Caco-2 (cell line): Measurements from ENCODE around the gene ERAS. TPM values are rescaled to one million over a fixed set of nuclear protein-coding genes. Genes with fewer than 3 reads are reported as not detected.

Source experiments
- BruUV-seq: library from RNA; stranded (reverse); fragments of 400-500 nt; replicated peaks from 2 replicates; lab custom pipeline; 2021; lab: Mats Ljungman, UMichigan
- CTCF ChIA-PET: fragments of 300-600 bp; sonication (Branson Sonifier 250); formaldehyde crosslinking; loops from one replicate; lab custom pipeline; 2022; ENCODE audit warnings: antibody characterized with exemption; lab: Charles Lee
- POLR2A ChIA-PET: fragments of 300-600 bp; sonication (Branson Sonifier 250); formaldehyde crosslinking; loops from one replicate; lab custom pipeline; 2022; ENCODE audit warnings: antibody characterized with exemption; lab: Charles Lee
- DNase-seq, 2 experiments: peaks; one replicate each; pipeline versions ENCODE4 v3.0.0 to v3.0.0-alpha.2; 2020 to 2022
- H3K27me3 ChIP-seq: replicated peaks from 2 replicates; pipeline ENCODE4 v1.6.0; 2011; ENCODE audit warnings: low read length; ENCODE audit not compliant: control insufficient read depth, insufficient read depth
- H3K36me3 ChIP-seq: 2 replicates; pipeline ENCODE4 v1.5.1; 2011; ENCODE audit warnings: low read length; ENCODE audit not compliant: control insufficient read depth, insufficient read depth
- H3K4me1 ChIP-seq: fragments of 250-450 bp; sonication (Bioruptor Pico); 2 replicates; pipeline ENCODE4 v1.5.1; 2020; ENCODE audit warnings: mild to moderate bottlenecking
- H3K4me3 ChIP-seq: 2 replicates; pipeline ENCODE4 v1.5.1; 2011; ENCODE audit warnings: low read depth, mild to moderate bottlenecking, control low read depth, low read length
- H3K9me3 ChIP-seq: fragments of 250-450 bp; sonication (Bioruptor Pico); 2 replicates; pipeline ENCODE4 v1.5.1; 2020; ENCODE audit warnings: mild to moderate bottlenecking, moderate library complexity
- H3K27ac Mint-ChIP-seq: one replicate; pipeline ENCODE4 v1.8.0; 2022; ENCODE audit warnings: mixed read lengths; ENCODE audit not compliant: unreplicated experiment
- H3K27me3 Mint-ChIP-seq: one replicate; pipeline ENCODE4 v1.8.0; 2022; ENCODE audit warnings: mixed read lengths; ENCODE audit not compliant: insufficient read depth, unreplicated experiment
- H3K36me3 Mint-ChIP-seq: one replicate; pipeline ENCODE4 v1.8.0; 2022; ENCODE audit warnings: mild to moderate bottlenecking, mixed read lengths; ENCODE audit not compliant: insufficient read depth, unreplicated experiment
- H3K4me1 Mint-ChIP-seq: one replicate; pipeline ENCODE4 v1.8.0; 2022; ENCODE audit warnings: low read depth, mixed read lengths; ENCODE audit not compliant: unreplicated experiment
- H3K4me3 Mint-ChIP-seq: one replicate; pipeline ENCODE4 v1.8.0; 2022; ENCODE audit warnings: mild to moderate bottlenecking, moderate library complexity, mixed read lengths; ENCODE audit not compliant: unreplicated experiment
- H3K9me3 Mint-ChIP-seq: one replicate; pipeline ENCODE4 v1.8.0; 2022; ENCODE audit warnings: mixed read lengths; ENCODE audit not compliant: unreplicated experiment
- intact Hi-C: fragments of 100-400 bp; cut with micrococcal nuclease; formaldehyde crosslinking; loops from one replicate; pipeline ENCODE4 v1.10.0; 2022; ENCODE audit not compliant: unreplicated experiment
- total RNA-seq: library from RNA; stranded (reverse); gene quantifications from 2 replicates; pipeline ENCODE4 v1.2.3, GENCODE V29; 2022
- TF ChIP-seq, protein P1 (sequence below), 2 experiments: fragments of 200-600 bp in 1 of 2; IDR thresholded peaks; 1 replicate in 1 of 2; 2 replicates in 1 of 2; pipeline versions ENCODE4 v1.5.1 to v1.8.0; 2011 to 2022; ENCODE audit warnings: antibody characterized with exemption in 1 of 2, control low read depth in 1 of 2, inconsistent platforms in 1 of 2, low read depth in 1 of 2, low read length in 1 of 2, mild to moderate bottlenecking in 1 of 2, moderate library complexity in 1 of 2; ENCODE audit not compliant: insufficient read depth in 1 of 2, severe bottlenecking in 1 of 2, unreplicated experiment in 1 of 2

The ERAS gene
- total RNA-seq, 1 experiment from 2014 or later: not detected

DNA sequence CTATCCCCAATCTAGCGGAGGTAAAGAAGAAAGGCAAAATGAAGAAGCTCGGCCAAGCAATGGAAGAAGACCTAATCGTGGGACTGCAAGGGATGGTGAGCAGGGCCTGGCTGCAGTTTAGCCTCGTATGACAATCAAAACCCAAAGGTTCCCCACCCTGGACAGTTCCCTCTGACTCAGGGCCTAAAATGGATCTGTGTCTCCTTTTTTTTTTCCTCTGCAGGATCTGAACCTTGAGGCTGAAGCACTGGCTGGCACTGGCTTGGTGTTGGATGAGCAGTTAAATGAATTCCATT lies 23.5 kb upstream of the ERAS start:
- TSS peak; percentile 81 for BruUV-seq
- Histone ChIP-seq H3K27me3 (no peaks in the 10 kb centered on the region), H3K9me3 (no peaks in the 10 kb centered on the region), H3K36me3 (no peaks in the 10 kb centered on the region; the same call in 1 of the 2 replicates), H3K4me1 (no peaks in the 10 kb centered on the region; the same call in 1 of the 2 replicates), H3K4me3 (peak overlapping the region; percentile 58)
- TF ChIP-seq, protein P1, sequence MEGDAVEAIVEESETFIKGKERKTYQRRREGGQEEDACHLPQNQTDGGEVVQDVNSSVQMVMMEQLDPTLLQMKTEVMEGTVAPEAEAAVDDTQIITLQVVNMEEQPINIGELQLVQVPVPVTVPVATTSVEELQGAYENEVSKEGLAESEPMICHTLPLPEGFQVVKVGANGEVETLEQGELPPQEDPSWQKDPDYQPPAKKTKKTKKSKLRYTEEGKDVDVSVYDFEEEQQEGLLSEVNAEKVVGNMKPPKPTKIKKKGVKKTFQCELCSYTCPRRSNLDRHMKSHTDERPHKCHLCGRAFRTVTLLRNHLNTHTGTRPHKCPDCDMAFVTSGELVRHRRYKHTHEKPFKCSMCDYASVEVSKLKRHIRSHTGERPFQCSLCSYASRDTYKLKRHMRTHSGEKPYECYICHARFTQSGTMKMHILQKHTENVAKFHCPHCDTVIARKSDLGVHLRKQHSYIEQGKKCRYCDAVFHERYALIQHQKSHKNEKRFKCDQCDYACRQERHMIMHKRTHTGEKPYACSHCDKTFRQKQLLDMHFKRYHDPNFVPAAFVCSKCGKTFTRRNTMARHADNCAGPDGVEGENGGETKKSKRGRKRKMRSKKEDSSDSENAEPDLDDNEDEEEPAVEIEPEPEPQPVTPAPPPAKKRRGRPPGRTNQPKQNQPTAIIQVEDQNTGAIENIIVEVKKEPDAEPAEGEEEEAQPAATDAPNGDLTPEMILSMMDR (IDR thresholded peaks at IDR 0.05; ENCODE audit: insufficient read depth in 1 of 2, low read depth in 1 of 2, low read length in 1 of 2, severe bottlenecking in 1 of 2, unreplicated experiment in 1 of 2): no peak
- Mint-ChIP-seq H3K4me3 (peak overlapping the region; percentile 98), H3K4me1 (peaks cover 20% of the 10 kb centered on the region), H3K9me3 (no peaks in the 10 kb centered on the region), H3K36me3 (peaks cover 27% of the 10 kb centered on the region), H3K27me3 (no peaks in the 10 kb centered on the region), H3K27ac (peak overlapping the region; percentile 99)
- no peak for DNase-seq
- intact Hi-C loops: loop anchor here (1.0 to 5.0 kb wide), 5 partner anchors 41 to 114 kb away; partner anchors contain the start of genes GLOD5, PIM2, PQBP1 and SUV39H1
- ChIA-PET CTCF (no interaction called here), POLR2A (no interaction called here)

DNA sequence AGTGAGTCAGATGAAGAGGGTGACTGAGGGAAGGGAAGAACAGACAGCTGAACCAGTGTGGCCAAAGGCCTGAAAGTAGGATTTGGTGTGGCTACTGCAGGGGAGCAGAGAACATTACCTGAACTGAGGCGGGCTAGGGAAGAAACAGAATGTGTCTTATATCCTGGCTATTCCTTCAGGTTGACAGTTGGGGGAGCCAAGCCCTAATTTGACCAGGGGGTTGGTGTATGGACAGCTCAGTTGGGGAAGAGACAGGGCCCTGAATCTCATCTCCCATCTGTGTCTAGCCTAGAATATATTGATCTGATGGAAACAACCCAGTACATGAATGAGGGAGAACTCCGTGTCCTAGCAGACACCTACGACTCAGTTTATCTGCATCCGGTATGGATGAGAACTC lies 20.2 kb upstream of the ERAS start:
- Mint-ChIP-seq H3K4me1 (peaks cover 15% of the 10 kb centered on the region), H3K27ac (no peak overlapping the region), H3K9me3 (no peaks in the 10 kb centered on the region), H3K36me3 (peaks cover 27% of the 10 kb centered on the region), H3K27me3 (no peaks in the 10 kb centered on the region), H3K4me3 (no peak overlapping the region)
- Histone ChIP-seq H3K36me3 (no peaks in the 10 kb centered on the region; the same call in 1 of the 2 replicates), H3K9me3 (no peaks in the 10 kb centered on the region), H3K4me1 (no peaks in the 10 kb centered on the region), H3K4me3 (no peak overlapping the region), H3K27me3 (no peaks in the 10 kb centered on the region)
- intact Hi-C loops: no loop called here
- DNase-seq: peak in 1 of 2 experiments; percentile 12
- POLR2A ChIA-PET: no interaction called here
- BruUV-seq: no TSS peak
- TF ChIP-seq, protein P1 (IDR thresholded peaks at IDR 0.05; ENCODE audit: insufficient read depth in 1 of 2, low read depth in 1 of 2, low read length in 1 of 2, severe bottlenecking in 1 of 2, unreplicated experiment in 1 of 2): no peak
- CTCF ChIA-PET: interaction anchor here (0.6 to 1.3 kb wide), 2 partner anchors 105 to 140 kb away, joined by 3 to 4 read pairs; partner anchors contain the start of gene SLC35A2

- H3K9me3 ChIP-seq: no peaks in the 10 kb centered on the region
- Mint-ChIP-seq H3K9me3 (no peaks in the 10 kb centered on the region), H3K27ac (peak overlapping the region; percentile 55), H3K4me3 (no peak overlapping the region), H3K4me1 (no peaks in the 10 kb centered on the region), H3K36me3 (peaks cover 9% of the 10 kb centered on the region), H3K27me3 (no peaks in the 10 kb centered on the region)
- H3K4me1 ChIP-seq: no peaks in the 10 kb centered on the region
- no peak overlapping the region for H3K4me3 ChIP-seq
- BruUV-seq: no TSS peak
- no peaks in the 10 kb centered on the region for H3K27me3 ChIP-seq
- intact Hi-C loops: no loop called here
- no peak for DNase-seq
- TF ChIP-seq, protein P1 (IDR thresholded peaks at IDR 0.05; ENCODE audit: insufficient read depth in 1 of 2, low read depth in 1 of 2, low read length in 1 of 2, severe bottlenecking in 1 of 2, unreplicated experiment in 1 of 2): no peak
- ChIA-PET CTCF (no interaction called here), POLR2A (no interaction called here)
- H3K36me3 ChIP-seq: no peaks in the 10 kb centered on the region
These were observed 12.7 kb upstream of the ERAS start for GRCh38 chrX:48813644-48814043.
